LoVo (cell line): ENCODE results near the gene NFX1.
"Not testable (repeated sequence)": the region's sequence is repeated elsewhere in the genome, so short reads cannot be mapped to it uniquely, and the experiment has no call there.

ENCODE experiments used
- DNase-seq: peaks from one replicate; pipeline ENCODE4 v3.0.0-alpha.2; 2016; ENCODE audit warnings: low spot score

Gene NFX1

DNA sequence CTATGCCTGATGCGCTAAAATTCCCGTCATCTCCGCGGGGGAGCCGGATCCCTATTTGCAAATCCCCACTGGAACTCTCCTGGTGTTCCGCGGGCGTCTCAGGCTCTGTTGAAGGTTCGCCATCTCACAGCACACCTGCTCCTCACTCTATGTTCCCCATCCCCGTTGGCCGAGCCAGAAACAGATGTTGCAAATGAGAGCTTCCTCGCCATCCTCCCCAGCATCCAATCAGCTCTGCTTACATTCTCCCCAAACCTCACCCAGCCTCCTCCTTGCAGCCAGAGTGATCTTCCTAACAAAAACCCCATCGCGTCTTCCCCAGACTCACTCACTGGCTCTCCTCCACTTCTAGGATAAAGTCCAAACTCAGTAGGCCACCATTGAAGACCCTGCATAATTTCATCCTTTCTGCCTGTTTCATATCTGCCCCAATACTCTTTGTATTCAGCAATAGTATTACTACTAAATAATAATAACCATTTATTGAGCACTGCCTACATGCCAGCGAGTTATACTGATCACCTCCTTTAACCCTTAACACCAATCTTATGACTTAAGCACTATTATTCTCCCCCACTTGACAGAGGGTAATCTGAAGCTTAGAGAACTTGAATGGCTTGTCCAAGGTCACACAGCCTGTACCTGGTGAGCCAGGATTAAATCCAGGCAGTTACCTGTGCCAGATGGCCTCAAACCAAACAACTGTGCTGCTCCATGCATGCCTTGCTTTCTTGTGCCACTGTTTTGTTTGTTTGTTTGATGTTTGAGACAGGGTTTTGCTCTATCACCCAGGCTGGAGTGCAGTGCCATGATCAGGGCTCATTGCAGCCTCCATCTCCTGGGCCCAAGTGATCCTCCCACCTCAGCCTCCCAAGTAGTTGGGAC is 98.0 kb downstream of the NFX1 start:
- no peak for DNase-seq

DNA sequence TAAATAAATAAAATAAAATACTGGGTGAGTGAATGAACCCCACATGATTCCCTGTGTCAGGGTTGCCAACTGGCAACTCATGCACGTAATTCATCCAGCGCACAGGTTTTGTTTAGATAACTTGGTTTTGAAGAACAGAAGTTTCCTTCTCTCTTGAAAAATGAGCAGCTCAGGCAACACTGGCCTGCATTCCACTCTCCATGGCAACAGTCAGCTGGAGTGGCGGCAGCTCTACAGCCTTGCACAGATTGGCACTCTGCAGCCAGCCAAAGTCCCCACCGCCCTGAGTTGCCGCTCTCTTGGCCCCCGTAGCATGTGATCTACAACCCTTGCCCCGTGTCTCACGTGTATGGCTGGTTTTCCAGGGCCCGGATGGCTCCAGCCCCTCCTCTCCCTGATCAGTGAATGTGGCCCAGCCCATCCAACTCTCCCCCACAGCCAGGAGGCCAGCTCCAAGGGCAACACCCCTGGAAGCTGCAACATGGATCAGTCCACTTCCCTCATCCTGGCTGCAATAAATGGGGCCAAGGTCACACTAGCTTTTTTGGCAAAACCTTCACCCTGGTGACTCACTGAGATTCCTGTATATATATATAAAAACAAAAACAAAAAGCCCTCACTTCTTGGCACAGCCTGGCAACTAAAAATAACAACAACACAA is 100.9 kb downstream of the NFX1 start:
- DNase-seq: peak; percentile 74

DNA sequence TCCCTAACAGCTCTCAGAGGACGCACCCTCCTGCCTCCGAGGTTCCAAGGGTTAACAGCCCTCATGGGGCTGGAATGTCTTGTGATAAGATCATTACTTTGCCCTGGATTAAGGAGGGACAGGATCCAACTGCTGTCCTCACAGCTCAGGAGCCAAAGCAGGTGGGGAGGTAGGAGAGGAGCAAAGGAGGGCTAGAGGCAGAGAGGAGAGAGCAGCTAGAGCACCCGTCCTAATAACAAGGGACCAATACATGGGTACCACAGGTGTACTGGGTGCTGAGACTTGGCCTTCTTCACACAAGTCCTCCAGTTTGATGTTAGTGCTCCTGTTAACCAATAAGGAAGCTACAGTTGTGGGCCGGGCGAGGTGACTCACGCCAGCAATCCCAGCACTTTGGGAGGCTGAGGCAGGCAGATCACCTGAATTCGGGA is 102.3 kb downstream of the NFX1 start:
- not testable (repeated sequence) for DNase-seq

- DNase-seq: no peak
Observed at GRCh38 chr9:33393581-33393980, 103.3 kb downstream of the NFX1 start.

DNA sequence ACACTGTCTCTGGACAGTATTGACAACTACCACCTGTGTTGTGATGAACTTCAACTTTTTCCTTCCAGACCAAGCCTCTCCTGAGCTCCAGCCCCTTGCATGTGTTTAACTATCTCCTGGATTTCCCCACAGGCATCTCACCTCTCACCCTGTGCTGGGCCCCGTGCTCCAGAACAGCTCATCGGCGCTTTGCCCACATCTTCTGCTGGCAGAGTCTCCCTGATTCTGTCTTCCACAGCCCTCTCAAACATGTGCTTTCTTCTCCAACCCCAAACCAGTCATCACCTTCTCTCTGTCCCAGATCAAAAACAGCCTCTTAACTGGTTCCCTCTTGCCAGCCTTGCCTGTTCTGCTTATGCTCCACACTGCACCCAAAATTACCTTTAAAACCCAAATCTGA is 103.7 kb downstream of the NFX1 start:
- not testable (repeated sequence) for DNase-seq

DNA sequence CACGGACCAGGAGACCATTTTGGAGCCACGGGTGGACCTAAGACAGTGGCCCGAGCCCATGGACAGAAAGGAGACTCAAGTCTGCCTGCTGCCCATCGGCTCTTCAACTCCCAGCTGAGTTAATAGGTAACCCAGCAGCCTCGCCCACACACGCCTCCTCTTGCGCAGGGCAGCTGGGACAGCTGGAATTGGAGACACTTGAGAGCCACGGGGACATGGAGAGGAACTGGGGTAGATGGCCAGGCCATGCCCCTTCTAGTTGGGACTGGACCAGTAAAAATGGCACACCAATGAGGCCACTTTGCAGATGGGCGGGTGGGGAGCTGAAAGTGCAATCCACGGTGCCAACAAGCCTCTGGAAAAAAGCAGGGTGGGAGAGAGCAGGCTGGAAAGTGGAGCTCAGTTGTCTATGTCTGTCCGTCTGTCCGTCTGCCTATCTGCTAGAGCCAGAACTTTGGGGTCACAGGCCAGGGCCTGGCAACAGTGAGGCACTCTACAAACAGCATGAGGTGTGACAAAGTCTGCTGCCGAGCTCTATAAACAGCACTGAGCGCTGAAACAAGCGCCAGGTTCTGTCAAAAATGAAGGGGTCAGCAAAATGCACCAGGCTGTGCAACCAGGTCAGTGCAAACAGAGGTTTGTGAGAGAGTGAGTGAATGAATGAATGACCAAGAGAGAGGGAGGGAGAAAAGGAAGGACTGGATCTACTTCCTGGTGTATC is 105.0 kb downstream of the NFX1 start:
- DNase-seq: not testable (repeated sequence)

GRCh38 chr9:33397801-33398200 is 107.5 kb downstream of the NFX1 start:
- DNase-seq: not testable (repeated sequence)

GRCh38 chr9:33399047-33399446 is 108.7 kb downstream of the NFX1 start:
- DNase-seq: not testable (repeated sequence)

GRCh38 chr9:33401809-33402208 is 111.5 kb downstream of the NFX1 start:
- not testable (repeated sequence) for DNase-seq

GRCh38 chr9:33402371-33402770 is 112.1 kb downstream of the NFX1 start, which contains the start of gene AQP7:
Gene AQP7, minus strand, starts transcription at chr9:33402568. Its CDS starts 1,306 bp downstream, at chr9:33401262.
- not testable (repeated sequence) for DNase-seq

- DNase-seq: no peak
Observed at GRCh38 chr9:33403941-33404787, 113.8 kb downstream of the NFX1 start.

- DNase-seq: no peak
Observed at GRCh38 chr9:33404788-33405362, 114.6 kb downstream of the NFX1 start.

DNA sequence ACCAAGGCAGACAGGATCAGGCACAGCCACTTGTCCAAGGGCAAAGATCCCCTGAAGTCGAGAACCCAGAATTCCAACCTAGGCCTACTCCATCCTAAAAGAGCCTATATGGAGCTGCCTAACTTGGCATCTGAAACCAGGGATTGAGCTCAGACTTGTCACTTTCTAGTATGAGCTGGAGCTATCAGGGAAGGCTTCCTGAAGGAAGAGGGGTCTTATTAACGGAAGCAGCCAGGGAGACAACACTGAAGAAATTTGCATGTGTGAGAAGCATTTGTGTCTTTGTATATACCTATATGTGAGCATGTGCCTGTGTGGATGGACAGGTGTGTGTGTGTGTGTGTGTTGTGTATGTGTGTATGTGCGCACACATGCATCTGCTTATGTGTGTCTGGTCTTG is 116.7 kb downstream of the NFX1 start:
- DNase-seq: no peak

DNA sequence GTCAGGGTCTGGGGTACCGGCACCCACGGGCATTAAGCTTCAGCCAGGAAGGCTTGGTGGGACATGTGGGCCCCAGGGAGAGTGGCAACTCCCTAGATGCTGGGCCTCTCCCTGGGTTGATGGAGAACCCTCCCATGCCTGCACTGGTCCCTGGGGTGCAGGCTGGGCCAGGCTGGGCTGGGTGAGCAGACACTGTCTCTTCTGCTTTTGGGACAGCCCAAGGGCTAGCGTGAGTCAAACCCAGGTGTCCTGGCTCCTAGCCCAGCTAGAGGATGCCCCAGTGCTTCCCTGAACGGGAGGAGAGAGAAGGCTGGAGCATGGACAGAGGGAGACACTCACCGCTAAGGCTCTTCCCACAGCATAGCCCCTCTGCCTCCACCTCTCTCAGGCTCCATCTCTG is 117.8 kb downstream of the NFX1 start:
- no peak for DNase-seq

DNA sequence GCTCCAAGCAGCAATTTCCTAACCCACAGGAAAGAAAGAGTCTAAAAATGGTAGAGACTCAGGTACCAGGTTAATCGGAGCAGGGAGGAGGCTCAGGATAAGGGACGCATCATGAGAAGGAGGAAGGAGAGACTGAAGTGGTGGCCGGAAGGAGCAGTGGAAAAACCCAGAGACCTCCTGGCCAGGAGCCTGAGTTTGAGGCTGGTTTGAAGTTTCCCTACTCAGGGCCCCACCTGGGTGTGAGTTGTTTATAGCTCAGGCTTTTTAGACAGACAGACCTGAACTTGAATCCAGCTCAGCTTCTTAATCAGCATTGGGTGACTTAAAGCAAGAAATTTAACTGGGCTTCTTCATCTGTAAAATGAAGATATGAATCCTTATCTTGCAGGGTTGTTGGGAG is 124.0 kb downstream of the NFX1 start:
- DNase-seq: no peak

DNA sequence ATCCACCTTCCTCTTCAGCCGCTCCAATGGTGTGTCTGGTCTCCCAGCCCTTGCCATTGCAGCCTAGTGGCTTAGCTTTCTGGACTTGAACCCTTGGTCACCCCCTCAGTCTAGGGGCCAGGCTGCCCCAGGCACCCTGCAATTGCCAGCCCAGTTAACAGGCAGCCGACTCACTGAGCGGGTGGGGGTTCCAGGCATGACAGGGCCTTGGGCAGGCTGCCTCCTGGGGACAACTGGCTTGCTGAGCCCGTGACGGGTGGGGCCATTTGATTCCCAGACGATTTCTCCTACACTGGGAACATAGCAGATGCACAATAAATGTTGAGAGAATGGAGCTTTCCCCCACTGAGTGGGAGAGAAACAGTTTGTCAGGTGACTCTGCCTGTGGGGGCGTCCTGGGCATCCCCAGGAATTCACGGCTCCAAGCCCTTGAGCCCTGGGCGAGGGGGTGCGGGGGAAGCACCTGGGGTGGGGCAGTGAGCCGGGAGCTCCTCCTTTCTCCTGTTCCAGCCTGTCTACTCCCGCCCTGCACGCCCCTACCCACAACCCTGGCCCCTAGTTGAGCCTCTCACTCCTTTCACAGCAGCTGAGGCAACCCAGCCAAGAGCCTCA is 124.7 kb downstream of the NFX1 start:
- DNase-seq: no peak

- DNase-seq: peak; percentile 93
Observed at GRCh38 chr9:33415501-33416038, 125.3 kb downstream of the NFX1 start.

DNA sequence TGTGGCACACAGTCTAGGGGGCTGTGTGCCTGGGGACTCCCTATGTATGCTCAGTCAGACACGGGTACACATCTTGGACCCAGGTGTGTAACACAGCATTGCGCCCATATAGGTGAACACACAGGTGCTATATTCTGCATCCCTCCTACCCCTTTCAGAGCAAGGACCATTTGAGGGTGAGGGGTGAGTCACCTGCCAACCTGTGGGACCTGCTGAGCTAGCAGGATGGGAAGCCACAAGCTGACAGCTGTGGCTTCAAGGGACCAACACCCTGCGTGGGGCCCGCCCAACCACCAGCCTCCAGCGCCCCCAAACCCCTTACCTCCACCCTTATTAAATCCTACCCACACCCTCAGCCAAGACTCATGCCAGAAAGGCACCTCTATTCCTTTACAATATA is 126.7 kb downstream of the NFX1 start:
- no peak for DNase-seq

DNA sequence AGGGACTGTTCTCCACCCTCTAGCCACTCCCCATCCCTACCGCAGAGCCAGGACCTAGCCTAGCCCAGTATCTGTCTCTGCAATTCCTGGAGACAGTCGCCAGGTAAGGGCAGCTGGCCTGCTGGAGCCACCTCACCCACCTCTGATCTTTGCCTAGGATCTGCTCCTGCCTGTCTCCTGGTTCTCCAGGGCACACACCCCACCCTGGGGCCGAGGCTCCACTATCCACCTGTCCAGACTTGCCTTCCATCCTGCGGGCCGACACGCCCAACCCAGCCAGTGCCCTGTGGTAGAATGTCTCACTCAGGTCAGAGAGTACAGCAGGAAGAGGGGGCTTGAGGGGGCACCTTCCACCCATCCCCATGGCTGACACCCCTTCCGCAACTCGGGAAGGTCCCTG is 127.8 kb downstream of the NFX1 start:
- peak; percentile 42 for DNase-seq

DNA sequence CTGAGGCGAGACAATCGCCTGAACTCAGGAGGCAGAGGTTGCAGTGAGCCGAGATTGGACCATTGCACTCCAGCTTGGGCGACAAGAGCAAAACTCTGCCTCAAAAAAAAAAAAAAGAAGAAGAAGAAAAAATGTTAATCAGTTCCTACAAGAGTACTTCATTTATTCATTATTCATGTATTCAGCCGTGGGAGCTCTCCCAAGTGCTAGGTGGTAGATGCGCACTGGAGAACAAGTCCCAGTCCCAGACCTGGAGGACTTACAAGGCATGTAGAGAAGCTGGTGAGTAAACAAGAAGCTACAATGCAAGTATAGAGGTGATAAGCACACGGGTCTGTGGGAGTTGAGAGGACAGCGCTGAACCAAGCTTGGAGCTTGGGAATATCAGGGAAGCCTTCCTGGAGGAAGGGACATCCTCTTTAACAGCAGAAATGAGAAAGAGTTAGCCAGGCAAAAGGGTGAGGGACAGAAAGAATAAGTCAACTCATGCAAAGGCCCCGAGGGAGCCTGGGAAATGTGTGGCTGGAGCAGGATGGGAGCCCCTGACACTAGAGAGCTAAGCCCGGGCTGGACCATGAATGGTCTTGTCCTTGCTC is 129.5 kb downstream of the NFX1 start:
- DNase-seq: no peak
